Esophagus squamous epithelium (tissue), 5 donors: ENCODE results near the gene STYX. TPM values are rescaled to one million over a fixed set of nuclear protein-coding genes. Genes with fewer than 3 reads are reported as not detected.

Experiments used
- DNase-seq: peaks from one replicate; lab custom pipeline; 2025; lab: John Stamatoyannopoulos, UW
- H3K27ac ChIP-seq, 4 donors: fragments of 200-600 bp; sonication (generic); one replicate each; pipeline ENCODE4 v1.5.1; 2016 to 2019; ENCODE audit warnings: mild to moderate bottlenecking in 1 of 4
- H3K27me3 ChIP-seq, 4 donors: fragments of 200-600 bp; sonication (generic); 1 replicate in 3 of 4; 2 replicates in 1 of 4; pipeline versions ENCODE4 v1.5.1 to v1.6.0; 2017 to 2021; ENCODE audit warnings: antibody characterized with exemption in 1 of 4
- H3K36me3 ChIP-seq, 3 donors: fragments of 200-600 bp; sonication (generic); one replicate each; pipeline ENCODE4 v1.5.1; 2016 to 2019
- H3K4me1 ChIP-seq, 3 donors: fragments of 200-600 bp; sonication (generic); one replicate each; pipeline ENCODE4 v1.5.1; 2017 to 2019
- H3K4me3 ChIP-seq, 4 donors: fragments of 200-600 bp; sonication (generic); 1 replicate in 3 of 4; 2 replicates in 1 of 4; pipeline ENCODE4 v1.5.1; 2016 to 2019; ENCODE audit warnings: mild to moderate bottlenecking in 2 of 4, moderate library complexity in 1 of 4
- H3K9me3 ChIP-seq, 3 donors: fragments of 200-600 bp; sonication (generic); one replicate each; pipeline ENCODE4 v1.5.1; 2016 to 2019
- POLR2A ChIP-seq, 4 donors: fragments of 450-650 bp; IDR thresholded peaks; one replicate each; pipeline ENCODE4 v1.6.1; 2017; ENCODE audit warnings: antibody characterized with exemption in 4 of 4, mild to moderate bottlenecking in 4 of 4, moderate library complexity in 3 of 4
- WGBS, 2 donors: methylation state at CpG; one replicate each; pipeline ENCODE4 v1.1.5; 2018; 5-methylcytosine and 5-hydroxymethylcytosine counted together
- intact Hi-C: fragments of 100-400 bp; cut with DNase I; formaldehyde crosslinking; loops from one replicate; pipeline ENCODE4 v1.15.0; 2022
- total RNA-seq, 4 donors: library from RNA; depleted of rRNA; stranded (reverse); fragments of >200 nt; gene quantifications; one replicate each; pipeline ENCODE4 v1.1.0, GENCODE V29; 2016
- TF ChIP-seq, protein P1 (sequence below), 6 experiments: fragments of 450-650 bp in 4 of 6; fragments of 200-600 bp in 2 of 6; sonication (generic) in 2 of 6; IDR thresholded peaks; one replicate each; pipeline ENCODE4 v1.5.1; 2016 to 2019; ENCODE audit warnings: antibody characterized with exemption in 6 of 6, mild to moderate bottlenecking in 4 of 6, moderate library complexity in 4 of 6
- donor health status: DM: yes; HTN: yes; CAD: no.

STYX gene
- total RNA-seq, 4 donors from 2014 or later = 9.7 to 19.7 (median 15.6) TPM

DNA sequence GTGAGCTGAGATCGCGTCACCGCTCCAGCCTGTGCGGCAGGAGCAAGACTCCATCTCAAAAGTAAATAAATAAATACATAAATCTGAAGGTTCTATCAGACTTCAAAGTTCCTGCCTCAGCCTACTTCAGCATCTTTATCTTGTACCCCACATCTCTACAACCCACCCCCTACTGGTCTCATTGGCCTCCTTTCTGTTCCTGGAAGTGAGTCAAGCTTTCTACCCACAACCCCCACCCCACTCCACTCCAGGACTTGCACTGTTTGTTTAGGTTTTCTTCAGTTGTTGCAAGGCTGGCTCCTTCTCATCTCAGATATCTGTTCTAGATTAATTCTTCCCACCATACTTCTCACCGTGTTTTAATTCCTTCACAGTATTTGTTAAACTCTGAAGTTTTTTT lies 23.7 kb upstream of the STYX start:
- Histone ChIP-seq H3K4me3 (peak overlapping the region; percentile 71 to 82 (median 80)), H3K27ac (peak overlapping the region; percentile 86 to 93 (median 88)), H3K9me3 (no peaks in the 10 kb centered on the region), H3K27me3 (no peaks in the 10 kb centered on the region), H3K36me3 (peaks cover 0 to 29% (median 8%) of the 10 kb centered on the region in 3 donors), H3K4me1 (peaks cover 0 to 59% (median 14%) of the 10 kb centered on the region in 3 donors)
- WGBS, 2 donors = 75 to 89% methylated on average over 5 of the region's 5 CpGs
- DNase-seq = no peak
- TF ChIP-seq POLR2A (IDR thresholded peaks at IDR 0.05) = no peak
- TF ChIP-seq, protein P1, sequence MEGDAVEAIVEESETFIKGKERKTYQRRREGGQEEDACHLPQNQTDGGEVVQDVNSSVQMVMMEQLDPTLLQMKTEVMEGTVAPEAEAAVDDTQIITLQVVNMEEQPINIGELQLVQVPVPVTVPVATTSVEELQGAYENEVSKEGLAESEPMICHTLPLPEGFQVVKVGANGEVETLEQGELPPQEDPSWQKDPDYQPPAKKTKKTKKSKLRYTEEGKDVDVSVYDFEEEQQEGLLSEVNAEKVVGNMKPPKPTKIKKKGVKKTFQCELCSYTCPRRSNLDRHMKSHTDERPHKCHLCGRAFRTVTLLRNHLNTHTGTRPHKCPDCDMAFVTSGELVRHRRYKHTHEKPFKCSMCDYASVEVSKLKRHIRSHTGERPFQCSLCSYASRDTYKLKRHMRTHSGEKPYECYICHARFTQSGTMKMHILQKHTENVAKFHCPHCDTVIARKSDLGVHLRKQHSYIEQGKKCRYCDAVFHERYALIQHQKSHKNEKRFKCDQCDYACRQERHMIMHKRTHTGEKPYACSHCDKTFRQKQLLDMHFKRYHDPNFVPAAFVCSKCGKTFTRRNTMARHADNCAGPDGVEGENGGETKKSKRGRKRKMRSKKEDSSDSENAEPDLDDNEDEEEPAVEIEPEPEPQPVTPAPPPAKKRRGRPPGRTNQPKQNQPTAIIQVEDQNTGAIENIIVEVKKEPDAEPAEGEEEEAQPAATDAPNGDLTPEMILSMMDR (IDR thresholded peaks at IDR 0.05) = no peak
- intact Hi-C loops = no loop called here

DNA sequence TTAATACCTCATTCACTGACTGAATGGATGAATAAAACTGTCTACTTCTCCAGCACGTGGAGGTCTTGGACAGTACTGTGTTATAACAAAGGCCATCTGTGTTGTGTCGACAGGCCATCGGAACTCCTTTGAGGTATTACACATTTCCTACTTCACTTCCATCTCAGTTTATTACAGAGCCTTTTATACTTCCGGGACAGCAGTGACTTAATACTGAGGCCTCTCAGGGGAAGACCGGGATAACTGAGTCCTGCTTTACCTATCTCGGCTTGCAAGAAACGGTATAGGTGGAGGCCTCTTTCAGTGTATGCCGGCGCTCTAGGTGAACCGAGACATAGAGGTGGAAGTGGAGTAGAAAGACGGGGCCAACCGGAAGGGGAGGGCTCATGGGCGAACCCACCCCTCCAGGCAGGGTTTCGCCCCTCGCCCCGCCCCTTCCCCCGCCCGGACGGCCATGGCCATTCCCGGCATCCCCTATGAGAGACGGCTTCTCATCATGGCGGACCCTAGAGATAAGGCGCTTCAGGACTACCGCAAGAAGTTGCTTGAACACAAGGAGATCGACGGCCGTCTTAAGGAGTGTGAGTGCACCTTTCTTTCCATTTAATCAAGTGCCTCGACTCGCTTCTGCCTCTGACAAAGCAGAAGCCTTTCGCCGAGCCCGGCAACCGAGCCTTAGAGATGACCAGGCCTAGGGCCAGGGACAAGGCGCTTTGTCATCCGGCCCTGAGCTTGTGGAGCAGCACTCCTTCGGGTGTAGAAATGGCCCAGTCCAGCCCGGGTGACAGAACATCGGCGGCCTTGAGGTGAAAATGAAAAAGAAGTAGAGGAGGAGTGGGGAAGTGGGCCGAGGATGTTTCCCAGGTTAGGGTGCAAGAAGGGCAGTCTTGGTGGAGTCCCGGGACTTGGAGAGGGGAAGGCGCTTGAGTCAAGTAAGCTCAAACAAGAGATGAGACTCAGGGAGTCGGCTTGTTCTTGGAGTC lies 23.0 kb upstream of the STYX start, which contains the start of gene PSMC6:
Gene PSMC6 (plus strand): TSS at position 477 of the 983 bp plus-strand sequence. CDS start 20 bp downstream, at position 497.
- TF ChIP-seq, protein P1 (IDR thresholded peaks at IDR 0.05) = no peak
- peak in 3 of 4 donors; percentile 37 to 82 (median 48) for TF ChIP-seq POLR2A (IDR thresholded peaks at IDR 0.05)
- Histone ChIP-seq H3K36me3 (peaks cover 0 to 36% (median 13%) of the 10 kb centered on the region in 3 donors), H3K27me3 (no peaks in the 10 kb centered on the region), H3K9me3 (no peaks in the 10 kb centered on the region), H3K27ac (peak within 1 kb of the TSS; percentile 86 to 93 (median 88)), H3K4me1 (peaks cover 0 to 53% (median 12%) of the 10 kb centered on the region in 3 donors), H3K4me3 (peak within 1 kb of the TSS; percentile 71 to 82 (median 80))
- intact Hi-C loops = no loop called here
- WGBS, 2 donors = 0 to 1% methylated on average over 29 to 36 of the region's 43 CpGs
- DNase-seq = peak; percentile 71

DNA sequence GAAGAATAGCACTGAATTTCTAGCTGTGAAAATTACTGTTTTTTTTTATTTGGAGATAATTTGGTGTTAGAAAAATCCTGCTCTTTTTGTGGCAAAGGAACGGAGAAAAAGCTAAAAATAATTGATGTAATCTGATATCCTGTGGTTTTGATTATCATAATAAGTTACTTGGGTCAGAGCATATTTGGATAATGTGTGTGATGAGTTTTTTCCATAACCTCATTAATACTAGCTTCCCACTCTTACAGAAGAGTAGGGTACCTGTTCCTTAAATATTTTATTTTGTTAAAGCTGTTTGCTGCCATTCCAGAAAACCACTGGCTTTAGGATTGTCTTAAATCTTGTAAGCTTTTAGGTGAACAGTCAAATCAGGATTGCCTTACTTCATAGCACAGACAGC lies 18.3 kb upstream of the STYX start:
- Histone ChIP-seq H3K4me3 (no peak overlapping the region), H3K27ac (no peak overlapping the region), H3K27me3 (no peaks in the 10 kb centered on the region), H3K9me3 (no peaks in the 10 kb centered on the region), H3K36me3 (peaks cover 9 to 83% (median 46%) of the 10 kb centered on the region in 3 donors), H3K4me1 (peaks cover 0 to 35% (median 12%) of the 10 kb centered on the region in 3 donors)
- 30 to 45% methylated on average over 1 of the region's 1 CpG for WGBS, 2 donors
- intact Hi-C loops = no loop called here
- TF ChIP-seq POLR2A (IDR thresholded peaks at IDR 0.05) = no peak
- TF ChIP-seq, protein P1 (IDR thresholded peaks at IDR 0.05) = no peak
- DNase-seq = no peak

DNA sequence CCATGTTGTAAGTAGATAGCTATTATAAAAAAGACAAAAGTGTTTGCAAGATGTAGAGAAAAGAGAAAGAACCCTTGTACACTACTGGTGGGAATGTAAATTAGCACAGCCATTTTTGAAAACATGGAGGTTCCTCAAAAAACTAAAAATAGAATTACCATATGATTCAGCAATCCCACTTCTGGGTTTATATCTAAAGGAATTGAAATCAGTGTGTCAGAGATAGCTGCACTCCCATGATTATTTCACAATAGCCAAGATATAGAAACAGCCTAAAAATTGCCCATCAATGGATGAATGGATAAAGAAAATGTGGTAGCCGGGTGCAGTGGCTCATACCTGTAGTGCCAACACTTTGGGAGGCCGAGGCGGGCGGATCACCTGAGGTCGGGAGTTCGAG lies 13.8 kb upstream of the STYX start:
- TF ChIP-seq, protein P1 (IDR thresholded peaks at IDR 0.05) = no peak
- TF ChIP-seq POLR2A (IDR thresholded peaks at IDR 0.05) = no peak
- DNase-seq = no peak
- peaks cover 9 to 100% (median 50%) of the 10 kb centered on the region in 3 donors for H3K36me3 ChIP-seq
- H3K27me3 ChIP-seq = no peaks in the 10 kb centered on the region
- H3K4me1 ChIP-seq = peaks cover 0 to under 1% (median 0%) of the 10 kb centered on the region in 3 donors
- 94 to 97% methylated on average over 6 of the region's 6 CpGs for WGBS, 2 donors
- no peaks in the 10 kb centered on the region for H3K9me3 ChIP-seq
- no peak overlapping the region for H3K4me3 ChIP-seq
- no peak overlapping the region for H3K27ac ChIP-seq
- intact Hi-C loops = no loop called here
